GM19438 (cell line): Measurements from ENCODE around the gene PHF2.
"Not testable (repeated sequence)": the region's sequence is repeated elsewhere in the genome, so short reads cannot be mapped to it uniquely, and the experiment has no call there.

Experiments used
- ATAC-seq: cut with Tn5 transposase; IDR thresholded peaks from one replicate; pipeline ENCODE4 v1.9.1; 2021; ENCODE audit warnings: low read depth; ENCODE audit not compliant: unreplicated experiment

The PHF2 gene

DNA sequence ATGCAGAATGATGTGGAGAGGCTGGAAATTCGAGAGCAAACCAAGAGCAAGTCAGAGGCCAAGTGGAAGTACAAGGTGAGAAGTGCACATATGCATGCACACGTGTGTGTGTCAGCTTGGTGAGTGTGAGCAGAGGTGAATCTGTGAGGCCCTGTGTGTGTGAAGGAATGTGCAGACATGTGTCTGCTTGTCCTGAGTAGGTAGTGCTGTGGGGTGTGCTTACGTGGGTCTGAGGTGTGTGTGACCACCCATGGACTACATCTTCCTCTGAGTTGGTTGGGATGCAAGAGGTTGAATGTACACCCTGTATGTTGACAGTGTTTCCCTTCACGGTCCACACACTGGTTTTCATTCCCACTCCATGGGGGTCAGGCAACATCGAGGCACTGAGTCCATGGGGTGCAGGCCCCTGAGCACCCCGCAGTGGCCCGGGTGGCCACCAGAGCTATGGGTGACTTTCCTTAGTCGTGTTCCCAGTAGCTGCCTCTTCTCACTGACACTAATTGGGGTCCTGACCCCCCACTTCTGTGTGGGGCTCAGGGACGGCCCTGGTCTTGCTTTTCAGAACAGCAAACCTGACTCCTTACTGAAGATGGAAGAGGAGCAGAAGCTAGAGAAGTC, 86.7 kb downstream of the PHF2 start:
- ATAC-seq, result no peak

DNA sequence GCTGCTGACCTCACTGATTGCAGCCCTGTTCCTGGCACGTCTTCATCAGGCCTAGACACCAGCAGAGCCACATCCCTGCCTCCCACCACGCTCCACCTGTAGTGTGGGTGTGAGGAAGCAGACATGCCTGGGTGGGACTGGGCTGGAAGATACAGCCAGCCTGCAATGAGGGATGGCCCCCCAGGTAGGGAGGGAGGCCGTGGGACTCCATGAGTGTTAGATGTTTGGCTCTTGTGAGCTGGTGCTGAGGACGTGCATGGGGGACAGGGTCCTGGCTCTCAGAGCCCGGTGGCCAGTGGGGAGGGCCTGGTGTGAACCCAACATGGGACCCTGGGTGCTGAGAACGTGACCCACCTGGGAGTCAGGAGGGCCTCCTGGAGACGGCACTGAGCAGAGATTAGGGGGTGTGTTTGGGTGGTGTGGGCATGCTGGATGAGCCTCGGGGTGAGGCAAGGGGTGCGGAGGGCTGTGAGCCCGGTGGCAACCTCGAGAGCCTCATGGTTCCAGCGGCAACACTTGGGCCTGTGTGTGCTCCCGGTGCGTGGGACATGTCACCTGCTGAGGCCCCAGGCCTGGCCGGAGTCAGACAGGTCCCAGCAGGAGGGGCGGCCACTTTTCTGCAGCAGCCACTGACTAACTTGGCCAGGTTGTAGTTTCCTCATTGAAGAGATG, 87.6 kb downstream of the PHF2 start:
- ATAC-seq, result no peak

DNA sequence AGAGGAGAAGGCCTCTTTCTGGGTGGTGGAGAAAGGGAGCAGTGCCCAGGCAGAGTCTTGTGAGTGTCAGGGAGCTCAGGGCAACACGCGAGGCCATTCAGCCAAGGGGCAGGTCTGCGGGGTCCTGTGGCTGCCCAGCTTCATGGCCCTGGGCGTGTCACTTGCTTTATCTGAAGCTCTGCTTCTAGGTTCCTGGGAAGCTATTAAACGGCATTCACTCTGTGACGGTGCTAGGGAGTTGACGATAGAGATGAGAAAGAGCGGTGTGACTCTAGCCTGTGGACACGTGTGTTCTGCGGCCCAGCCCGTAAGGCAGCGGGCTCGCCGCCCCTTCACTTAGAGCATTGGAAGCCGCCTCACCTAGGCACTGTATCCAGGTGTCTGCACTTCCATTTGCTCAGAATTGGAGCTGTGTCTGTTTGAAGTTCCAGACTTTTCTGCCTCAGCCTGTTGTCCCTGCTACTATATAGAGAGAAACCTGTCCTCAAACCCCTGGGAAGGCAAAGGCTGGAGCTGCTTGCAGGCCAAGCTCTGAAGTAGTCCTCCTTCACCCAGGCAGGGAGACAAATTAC, 88.3 kb downstream of the PHF2 start:
- no peak for ATAC-seq

DNA sequence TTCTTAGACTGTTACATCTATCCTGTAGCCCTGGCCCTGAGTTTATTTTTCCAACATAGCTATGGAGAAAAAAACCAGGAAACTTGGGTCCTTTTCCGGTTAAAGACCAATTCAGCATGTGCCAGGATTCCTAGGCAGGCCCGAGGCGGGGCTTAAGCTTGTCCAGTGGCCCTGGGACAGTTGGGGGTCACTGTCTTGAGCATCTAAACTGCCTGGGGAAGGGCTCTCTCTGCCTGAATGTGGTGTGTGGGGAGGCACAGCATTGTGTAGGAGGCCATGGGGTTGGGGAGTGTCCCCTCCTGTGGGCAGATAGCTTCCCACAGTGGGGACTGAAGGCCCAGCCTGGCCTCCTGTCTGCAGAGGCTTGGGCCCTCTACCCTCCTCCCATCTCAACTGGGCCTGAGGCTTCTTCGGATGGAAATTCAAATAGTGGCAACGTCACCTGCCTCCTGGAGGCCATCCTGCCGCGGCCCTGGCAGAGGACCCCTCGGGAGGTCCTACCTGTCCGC, 88.8 kb downstream of the PHF2 start:
- no peak for ATAC-seq

DNA sequence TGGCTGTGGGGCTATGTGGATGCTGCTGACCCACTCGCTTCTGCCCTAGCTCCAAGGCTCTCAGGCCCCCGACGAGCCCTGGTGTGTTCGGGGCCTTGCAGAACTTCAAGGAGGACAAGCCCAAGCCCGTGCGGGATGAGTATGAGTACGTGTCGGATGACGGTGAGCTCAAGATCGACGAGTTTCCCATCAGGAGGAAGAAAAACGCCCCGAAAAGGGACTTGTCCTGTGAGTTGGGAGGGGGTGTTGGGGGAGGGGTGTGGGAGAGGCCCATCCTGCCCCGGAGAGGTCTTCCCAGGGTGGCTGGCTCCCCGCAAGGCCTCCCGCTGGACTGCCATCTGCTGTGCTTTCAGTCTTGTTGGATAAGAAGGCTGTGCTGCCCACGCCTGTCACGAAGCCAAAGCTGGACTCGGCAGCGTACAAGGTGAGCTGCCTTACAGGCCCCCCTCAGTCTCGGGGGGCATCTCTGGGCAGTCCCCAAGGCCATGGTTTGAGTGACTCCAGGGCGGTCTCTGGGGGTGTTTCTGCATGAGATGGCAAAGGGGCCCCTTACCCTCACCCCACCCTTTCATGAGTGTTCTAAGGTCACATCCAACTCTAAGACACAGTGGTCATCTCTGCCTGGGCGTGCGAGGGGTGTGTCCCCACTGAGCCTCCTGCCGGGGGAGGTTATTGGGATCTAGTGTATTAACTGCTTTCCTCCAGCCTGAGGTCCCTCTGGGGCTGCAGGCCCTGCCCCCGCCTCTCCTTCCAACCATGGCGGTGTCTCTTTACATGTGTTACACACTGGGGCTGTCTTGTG, 89.5 kb downstream of the PHF2 start:
- ATAC-seq, result no peak

DNA sequence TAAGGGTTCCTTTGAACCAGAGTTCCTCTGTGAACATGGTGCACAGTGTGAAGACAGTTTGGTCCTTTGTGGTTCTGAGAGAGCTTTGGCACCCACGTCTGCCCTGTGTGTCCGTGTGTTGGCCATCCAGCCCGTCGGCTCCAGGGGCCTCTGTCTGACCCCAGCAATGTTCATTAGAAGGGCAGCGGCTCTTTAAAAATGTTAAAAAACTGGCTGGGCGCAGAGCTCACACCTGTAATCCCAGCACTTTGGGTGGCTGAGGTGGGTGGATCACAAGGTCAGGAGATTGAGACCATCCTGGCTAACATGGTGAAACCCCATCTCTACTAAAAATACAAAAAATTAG, 90.0 kb downstream of the PHF2 start:
- not testable (repeated sequence) for ATAC-seq

DNA sequence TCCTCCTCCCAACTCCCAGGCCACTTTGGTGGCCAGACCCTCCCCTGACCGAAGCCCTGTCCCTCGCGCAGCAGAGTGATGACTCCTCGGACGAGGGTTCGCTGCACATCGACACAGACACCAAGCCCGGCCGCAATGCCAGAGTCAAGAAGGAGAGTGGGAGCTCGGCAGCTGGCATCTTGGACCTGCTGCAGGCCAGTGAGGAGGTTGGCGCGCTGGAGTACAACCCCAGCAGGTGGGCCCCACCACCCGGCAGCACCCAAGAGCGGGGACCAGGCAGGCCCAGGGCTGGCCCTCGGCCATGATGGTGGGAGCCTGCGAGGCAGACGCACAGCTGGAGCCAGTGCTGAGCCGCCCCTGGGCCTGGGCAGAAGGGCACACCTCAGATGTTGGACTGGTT, 90.6 kb downstream of the PHF2 start:
- ATAC-seq, result no peak

DNA sequence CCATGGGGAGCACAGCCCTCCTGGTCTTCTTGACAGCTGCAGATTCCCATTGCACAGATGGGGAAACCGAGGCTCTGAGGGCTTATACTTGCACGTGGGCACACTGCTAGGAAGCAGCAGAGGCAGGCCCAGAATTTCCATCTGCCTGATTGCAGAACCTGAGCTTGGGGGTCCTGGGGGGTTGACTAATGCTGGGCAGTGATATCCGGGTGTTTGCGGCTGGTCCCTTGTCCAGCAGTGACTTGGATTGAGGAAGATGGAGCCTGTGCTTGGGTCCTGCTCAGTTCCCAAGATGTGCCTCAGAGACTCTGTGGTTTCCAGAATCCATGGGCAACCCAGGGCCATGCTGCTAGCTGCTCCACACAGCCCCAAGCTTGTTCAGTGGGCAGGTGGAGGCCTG, 91.2 kb downstream of the PHF2 start:
- ATAC-seq, result no peak

DNA sequence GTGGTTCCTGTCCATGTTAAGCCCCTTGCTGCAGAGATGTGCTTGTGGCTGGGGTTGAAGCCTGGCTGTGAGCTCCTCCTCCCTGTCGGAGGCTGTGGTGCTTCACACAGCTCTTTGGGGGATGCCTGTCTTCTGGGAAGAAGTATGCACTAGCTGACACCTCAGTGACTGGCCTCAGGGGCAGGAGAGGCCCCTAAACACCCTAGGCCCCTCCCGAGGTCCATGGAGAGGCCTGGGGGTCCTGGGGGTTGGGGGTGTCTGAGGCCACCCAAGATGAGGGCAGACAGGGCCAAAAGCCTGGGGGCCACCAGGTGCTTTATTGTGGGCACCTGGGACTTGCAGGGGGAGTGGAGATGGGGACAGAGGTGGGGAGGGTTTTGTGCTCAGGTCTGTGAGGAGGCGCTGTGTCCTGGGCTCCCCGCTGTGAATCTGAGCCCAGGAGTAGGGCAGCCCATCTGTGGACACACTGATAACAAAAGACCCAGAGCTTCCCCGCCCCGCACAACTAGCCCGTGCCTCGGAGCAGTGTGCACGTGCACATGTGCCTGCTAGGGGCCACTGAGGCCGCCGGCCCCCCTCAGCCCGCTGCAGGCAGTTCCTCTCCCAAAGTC, 92.0 kb downstream of the PHF2 start:
- no peak for ATAC-seq

DNA sequence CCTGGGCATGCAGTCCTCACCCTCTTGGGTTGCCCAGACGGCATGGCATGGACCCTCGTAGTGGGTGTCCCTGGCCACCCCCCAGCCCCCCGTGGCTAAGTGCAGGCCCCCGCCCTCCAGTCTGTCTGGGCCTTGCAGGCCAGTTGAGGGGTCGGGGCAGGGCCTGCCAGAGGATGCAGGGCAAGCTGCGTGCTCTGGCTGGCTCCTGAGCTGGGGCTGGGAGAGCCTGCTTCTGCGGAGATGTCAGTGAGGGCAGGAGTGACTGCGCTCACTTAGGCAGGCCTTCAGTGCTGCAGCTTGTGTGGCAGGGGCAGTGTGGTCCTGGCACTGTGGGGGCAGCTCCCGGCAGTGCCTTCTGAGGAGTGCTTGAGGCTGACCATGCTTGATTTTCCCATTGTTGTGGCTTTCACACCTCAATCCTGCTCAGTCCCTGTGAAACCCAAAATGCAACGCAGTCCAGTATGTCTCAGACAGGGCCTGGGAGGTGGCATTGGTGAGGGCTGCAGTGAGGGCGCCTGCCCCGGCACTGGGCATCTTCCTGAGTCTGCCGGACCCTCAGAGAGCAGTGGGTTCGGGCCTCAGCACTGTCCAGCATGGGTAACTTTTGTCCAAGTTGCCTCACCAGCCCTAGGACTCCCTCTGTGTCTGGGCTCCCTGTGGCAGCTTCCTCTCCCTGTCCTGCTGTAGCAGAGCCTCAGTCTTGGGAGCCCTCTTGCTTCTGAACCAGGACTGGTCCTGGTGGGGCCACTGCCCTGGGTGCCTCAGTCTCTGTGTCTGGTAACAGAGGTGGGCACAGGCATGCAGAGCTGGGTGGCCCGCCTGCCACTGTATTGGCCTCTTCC, 93.0 kb downstream of the PHF2 start:
- no peak for ATAC-seq

DNA sequence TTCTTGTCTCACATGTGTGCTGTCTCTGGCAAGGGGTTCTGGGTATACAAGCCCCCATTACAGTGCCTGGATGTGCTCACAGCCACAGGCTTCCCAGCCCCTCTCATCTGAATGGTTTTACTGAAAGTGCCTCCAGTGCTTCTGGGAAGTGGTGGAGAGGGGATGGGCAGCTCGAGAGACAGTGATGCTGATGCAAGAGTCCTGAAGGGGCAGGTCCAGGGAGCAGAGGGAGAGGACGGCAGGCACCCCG, 93.5 kb downstream of the PHF2 start:
- ATAC-seq, result no peak

DNA sequence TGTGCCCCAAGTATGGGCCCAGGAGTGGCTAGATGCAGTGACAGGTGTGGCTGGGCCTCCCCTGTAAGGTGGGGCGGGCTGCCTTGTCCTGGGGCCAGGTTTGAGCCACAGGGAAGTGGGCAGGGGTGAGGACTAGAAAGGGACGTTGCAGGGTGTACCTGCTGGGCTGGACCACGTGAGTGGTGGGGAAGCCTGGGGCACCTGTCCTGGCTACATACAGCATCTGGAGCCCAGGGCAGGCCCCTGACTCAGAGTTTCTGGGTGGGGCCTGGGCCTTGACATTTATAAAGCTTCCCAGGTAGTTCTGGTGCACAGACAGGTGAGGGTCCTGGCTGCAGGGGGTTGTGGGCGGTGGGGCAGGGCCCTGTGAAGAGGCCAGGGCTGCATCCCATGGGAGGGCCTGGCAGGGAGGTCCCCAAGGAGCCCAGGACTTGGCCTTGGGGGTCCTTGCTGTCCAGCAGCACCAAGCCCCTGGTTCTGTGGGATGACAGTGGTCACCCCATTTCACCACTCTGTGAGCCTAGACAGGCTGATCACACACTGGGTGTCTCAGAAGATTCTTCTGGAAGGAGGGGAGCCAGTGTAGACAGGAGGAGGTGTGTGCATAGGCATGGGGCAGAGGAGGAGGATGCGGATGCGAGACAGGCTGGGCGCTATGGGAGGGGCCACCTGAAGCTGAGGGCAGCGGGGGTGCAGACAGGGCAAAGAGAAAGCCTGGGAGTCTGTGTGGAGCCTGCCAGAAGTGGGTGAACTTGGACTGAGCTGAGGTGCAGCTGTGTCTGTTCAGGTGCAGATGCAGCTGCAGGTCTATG, 94.0 kb downstream of the PHF2 start:
- ATAC-seq, result no peak

DNA sequence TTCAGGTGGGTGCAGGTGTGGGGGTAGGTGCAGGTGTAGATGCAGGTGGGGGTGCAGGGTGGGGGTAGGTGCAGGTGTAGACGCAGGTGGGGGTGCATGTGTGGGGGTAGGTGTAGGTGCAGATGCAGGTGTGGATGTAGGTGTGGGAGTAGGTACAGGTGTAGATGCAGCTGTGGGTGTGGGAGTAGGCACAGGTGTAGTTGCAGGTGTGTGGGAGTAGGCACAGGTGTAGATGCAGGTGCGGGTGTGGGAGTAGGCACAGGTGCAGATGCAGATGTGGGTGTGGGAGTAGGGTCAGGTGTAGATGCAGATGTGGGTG, 94.6 kb downstream of the PHF2 start:
- no peak for ATAC-seq

DNA sequence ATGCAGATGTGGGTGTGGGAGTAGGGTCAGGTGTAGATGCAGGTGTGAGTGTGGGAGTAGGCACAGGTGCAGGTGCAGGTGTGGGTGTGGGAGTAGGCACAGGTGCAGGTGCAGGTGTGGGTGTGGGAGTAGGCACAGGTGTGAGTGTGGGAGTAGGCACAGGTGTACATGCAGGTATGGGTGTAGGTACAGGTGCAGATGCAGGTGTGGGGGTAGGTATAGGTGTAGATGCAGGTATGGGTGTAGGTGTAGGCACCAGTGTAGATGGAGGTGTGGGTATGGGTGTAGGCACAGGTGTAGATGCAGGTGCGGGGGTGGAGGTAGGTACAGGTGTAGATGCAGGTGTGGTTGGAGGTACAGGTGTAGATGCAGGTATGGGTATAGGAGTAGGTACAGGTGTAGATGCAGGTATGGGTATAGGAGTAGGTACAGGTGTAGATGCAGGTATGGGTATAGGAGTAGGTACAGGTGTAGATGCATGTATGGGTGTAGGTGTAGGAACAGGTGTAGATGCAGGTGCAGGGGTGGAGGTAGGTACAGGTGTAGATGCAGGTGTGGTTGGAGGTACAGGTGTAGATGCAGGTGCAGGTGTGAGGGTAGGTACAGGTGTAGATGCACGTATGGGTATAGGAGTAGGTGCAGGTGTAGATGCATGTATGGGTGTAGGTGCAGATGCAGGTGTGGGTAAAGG, 96.1 kb downstream of the PHF2 start:
- ATAC-seq, result not testable (repeated sequence)

DNA sequence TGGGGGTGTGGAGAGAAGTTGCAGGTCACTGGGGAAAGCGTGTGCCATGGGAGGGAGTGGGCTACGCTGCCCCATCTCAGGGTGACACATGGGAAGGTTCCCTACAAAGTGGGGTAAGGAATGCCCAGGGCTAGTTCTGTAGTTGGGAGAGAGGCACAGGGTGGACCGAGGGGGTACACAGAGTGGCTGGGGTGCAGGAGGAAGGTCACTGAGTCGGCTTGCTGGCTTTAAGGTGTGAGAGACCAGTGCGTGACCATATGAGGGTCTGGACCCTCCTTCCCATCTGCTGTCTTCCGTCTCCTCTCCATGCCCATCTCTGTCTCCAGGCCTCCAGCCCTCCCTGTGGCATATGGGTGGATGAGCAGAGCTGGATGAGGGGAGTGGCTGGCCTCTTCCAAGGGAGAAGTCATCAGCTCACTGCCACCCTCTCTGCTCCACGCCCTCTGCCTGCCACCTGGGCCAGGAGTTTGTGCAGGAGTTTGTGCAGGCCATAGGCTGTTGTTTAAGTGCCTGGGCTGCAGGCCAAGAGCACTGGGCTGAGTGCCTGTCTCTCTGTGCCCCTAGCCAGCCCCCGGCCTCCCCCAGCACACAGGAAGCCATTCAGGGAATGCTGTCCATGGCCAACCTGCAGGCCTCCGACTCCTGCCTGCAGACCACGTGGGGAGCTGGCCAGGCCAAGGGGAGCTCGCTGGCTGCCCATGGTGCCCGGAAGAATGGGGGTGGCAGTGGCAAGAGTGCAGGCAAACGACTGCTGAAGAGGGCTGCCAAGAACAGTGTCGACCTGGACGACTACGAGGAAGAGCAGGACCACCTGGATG, 96.8 kb downstream of the PHF2 start:
- no peak for ATAC-seq

DNA sequence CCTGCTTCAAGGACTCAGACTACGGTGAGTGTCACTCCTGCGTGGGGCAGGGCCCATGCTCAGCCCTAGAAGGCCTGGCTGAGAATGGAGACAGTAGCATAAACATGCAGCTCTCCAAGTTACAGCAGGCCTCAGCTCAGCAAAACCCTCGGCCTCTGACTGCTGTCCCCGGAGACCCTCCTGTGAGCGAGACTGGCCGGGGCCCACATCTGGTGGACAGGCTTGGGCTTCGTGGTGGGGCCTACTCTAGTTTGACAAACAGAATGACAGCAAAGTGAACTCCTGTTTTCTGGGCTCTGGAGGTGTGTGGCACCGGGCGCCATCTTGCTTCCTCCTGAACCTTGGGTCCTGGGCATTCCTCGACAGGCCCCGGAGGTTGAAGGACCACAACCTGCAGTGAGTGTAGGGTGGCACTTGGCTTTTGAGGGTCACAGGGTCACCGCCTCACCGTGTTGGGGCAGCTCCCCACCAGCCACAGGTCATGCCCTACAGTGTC, 97.5 kb downstream of the PHF2 start:
- no peak for ATAC-seq

DNA sequence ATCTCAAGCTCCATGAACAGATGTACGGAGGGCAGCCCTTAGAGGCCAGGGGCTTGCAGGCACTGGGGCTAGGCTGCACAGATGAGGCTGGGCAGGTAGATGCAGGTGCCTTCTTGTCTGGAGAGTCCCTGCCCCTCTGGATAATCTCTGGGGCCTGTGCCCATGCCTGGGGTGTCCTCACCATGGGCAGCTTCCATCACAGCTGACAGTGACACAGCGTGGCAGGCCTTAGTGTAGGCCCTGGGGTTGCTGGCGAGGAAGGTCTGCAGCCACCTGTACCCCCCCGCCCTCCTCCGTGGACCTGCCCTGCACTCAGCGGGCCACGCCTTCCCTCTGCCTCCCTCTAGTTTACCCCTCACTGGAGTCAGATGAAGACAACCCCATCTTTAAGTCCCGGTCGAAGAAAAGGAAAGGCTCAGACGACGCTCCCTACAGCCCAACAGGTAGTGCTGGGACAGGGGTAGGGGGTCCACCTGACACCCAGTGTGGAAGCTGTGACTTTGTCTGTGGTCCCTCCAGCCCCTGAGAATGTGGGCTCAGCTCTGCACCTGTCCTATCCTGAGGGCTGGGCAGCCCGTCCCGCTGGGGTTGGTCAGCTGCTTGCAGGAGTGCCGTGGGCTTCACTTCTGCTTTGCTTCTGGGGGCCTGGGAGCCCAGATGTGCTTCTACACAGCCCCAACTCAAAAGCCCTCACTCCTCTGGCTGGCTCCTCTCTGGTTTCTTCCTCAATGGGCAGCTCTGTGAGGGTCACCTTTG, 98.4 kb downstream of the PHF2 start:
- no peak for ATAC-seq
